Mesenteric fat pad (tissue), 1 donor: ENCODE results near the gene ATG5. TPM values are rescaled to one million over a fixed set of nuclear protein-coding genes. Genes with fewer than 3 reads are reported as not detected.
A peak's percentile ranks its signal among the peaks of the same experiment; 100 is the strongest.

Experiments used
- DNase-seq: peaks from one replicate; pipeline ENCODE4 v3.0.0-alpha.2; 2020; ENCODE audit warnings: low spot score
- long read RNA-seq: library from polyadenylated mRNA; unstranded; transcript quantifications from one replicate; pipeline ENCODE4 v2.0.0, GENCODE V29; 2020
- total RNA-seq: library from RNA; stranded (reverse); fragmentation: NEBNext Ultra II Directional; extraction: Animal tissue kit (Norgen Biotek cat#: 25700); gene quantifications from one replicate; pipeline ENCODE4 v1.2.1, GENCODE V29; 2021
- donor health status: DM: yes; HTN: yes; CAD: no.

Gene ATG5
- total RNA-seq = 31.2 TPM
- long read RNA-seq, transcript ATG5-204 (8 exons, 3,216 nt) = major isoform, 93 of 145 reads
- long read RNA-seq, transcript ATG5-208 (7 exons, 3,035 nt) = minor isoform, 31 of 145 reads
- long read RNA-seq, partial matches to known transcripts = 2 of 145 reads
- long read RNA-seq, other reads (novel, unspliced or antisense) = 18 of 145 reads

DNA sequence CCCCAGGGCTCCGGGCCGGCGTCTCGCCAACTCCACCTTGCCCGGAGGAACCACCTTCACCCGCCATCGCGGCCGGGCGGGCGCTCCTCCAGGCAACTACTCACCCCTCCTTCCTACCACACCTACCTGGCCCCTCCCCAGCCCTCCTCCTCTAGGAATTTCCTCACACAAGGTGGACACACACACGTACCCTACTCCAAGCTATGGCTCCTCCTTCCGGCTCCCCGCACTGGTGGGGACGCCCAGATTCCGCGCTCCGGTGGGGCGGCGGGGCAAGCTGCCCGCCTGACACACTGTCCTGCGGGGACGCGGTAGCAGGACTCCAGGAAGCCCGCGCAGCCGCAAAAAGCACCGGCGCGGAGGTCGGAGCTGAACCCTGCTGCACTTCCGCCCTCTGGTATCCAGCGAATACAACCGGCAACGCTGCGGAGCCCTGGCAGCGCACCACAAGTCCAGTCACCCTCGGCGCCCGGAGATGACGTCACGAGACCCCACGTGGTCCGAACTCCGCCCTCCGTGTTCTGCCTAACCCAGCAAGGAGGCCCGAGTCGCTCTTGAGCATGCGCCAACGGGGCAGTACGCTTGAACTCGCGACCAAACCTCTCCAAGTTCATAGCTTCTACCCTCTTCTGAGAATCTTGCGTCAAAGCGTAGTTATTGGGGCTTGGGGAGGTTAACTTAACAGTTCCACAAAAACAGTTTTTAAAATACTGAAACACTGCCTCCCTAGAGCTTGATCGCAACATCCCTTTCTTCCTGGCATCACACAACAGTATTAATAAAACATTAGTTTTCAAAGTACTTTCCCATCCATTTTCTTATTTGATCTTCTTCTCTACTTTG, at the start of gene ATG5:
TSS of gene ATG5 (minus strand) at position 425 of the 843 bp plus-strand sequence. CDS start 9,552 bp downstream, outside the sequence.
- peak; percentile 100 for DNase-seq

DNA sequence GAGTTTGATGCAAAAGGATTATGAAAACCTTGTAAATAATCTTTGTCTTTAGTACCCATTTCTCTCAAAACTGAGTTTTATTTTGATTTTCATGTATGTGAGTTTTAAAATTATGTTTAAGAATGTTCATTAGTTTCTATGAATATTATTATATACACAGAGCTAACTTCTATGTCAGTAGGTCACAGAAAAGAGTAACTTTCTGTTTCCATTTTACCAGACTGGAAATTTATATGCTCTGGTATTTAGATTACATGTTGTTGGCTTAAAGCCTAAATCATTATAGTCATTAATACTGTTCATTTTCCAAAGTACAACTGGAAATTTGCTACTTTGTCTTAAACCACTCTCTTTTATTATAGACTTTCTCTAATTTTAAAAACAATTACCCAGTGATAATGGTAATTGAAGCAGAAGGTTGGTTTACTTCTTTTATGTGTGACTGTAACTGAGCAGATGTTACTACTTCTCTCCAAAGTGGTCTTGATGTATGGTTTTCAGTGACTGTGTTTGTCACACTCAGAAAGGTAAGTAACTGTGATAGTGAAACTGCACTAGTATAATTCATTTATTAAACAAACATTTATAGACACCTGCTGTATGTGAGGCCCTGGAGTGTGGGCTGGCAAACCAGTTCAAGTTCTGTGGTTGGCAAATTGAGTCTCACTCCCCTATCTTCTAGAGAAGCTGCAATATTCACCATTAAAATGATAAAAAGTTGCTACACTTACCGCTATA, 48.1 kb upstream of the ATG5 start:
- DNase-seq = no peak

DNA sequence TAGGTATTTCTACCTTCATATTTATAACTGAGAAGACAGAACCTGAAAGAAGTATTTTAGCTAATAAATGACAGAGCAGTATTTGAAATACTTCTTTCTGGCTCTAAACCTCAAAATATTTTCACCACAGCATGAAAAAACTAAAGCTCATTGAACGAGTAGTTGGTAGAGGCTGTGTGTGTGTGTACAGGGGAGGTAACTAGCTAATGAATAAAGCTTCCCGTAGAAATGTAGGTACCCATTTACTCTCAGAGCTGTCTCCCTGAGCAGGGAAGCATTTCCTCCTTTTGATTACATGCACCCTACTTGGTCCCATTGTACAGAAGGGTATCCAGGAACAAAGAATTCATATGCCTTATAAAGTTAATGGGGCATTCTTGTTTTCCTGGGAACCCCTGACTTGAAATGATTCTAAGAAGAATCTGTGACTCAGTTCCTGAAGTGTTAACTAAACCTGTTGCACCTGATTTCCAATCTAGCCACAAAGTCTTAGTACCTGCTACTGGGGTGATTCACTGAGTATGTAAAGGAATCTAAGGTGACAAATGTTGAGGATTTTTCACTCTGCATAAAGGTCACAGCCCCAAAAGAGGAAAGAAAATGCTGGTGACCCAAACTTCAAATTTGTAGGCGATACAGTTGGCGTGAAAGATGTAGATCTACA, 47.4 kb upstream of the ATG5 start:
- DNase-seq = no peak

DNA sequence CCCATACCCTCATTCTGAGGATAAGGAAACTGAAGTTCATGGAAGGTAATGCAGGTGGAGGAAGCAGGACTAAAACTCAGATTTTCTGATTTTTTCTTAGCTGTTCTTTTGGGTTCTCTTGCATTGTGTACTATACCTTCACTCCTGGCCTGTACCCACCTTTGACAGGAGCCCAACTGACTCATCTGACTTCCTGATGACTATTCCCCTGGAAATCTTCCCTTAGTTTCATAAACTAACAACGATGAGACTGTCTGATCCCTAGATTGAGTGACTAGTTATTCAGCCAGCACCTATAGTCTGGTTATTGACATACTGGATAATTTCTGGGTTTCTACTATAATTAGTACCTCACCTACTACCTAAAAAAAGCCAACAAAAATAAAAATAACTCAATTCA, 45.1 kb upstream of the ATG5 start:
- DNase-seq = no peak

DNA sequence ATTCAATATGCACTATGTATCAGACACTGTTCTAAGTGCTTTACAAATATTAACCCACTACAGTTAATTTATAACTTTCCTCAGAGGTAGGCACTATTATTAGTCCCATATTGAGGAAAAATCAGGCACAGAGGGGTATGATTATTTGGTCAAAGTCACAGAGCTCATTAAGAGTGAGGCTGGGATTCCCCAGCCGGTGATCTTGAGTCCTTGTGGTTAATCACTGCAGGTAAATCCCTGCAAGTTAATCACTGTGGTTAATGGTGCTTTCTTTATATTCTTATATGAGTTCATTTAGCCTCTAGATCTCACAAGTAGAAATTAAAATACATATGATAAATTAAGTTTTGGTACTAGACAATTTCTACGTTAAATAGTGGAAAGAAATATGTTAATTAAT, 44.2 kb upstream of the ATG5 start:
- DNase-seq = no peak

DNA sequence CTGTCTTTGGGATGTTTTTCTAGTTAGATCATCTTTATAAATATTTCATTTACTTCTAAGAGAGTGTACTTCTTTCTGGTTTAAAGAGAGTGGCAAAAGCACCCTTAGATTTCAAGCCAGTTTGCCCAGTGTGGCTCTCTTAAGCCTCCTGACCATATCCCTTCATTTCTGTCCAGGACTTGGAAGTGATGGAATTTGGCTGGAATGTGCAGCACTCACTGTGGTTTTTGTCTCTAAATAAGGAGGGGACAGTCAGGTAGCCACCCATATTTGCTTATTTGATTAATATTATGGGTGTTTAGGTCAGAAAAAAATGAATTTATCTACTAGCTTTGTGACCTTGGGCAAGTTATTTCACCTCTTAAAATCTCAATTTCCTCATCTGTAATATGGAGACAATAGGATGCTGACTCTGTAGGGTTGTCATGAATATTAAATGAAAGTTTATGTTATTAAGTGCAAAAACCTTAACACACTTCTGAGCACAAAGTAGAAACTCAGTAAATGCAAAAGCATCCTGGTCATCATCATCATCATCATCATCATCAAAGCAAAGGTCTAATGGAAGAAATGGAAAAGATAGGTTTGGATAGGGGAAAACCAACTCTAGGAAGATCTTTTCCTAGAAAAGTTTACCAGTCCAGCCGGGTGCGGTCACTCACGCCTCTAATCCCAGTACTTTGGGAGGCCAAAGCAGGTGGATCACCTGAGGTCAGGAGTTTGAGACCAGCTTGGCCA, 38.0 kb upstream of the ATG5 start:
- no peak for DNase-seq

DNA sequence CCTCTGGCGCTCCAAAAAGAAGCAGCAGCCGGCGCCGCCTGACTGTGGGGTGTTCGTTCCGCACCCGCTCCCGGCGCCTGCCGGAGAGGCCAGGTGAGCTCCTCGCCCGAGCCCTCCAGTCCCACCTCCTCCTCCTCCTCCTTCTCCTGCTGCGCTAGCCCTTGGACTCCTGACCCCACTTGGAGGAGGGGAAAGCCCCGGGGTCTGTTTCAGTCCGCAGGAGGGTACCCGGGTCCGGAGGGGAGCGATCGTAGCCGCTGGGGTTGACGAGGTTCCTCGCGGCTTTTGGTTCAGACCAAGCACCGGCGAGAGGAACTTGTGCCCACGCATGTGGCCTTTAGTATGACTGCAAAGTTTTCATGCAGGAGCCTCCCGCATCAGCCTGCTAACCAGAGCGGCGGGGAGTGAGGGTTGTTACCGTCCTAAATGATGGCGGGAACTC, 35.5 kb upstream of the ATG5 start:
- DNase-seq = no peak

DNA sequence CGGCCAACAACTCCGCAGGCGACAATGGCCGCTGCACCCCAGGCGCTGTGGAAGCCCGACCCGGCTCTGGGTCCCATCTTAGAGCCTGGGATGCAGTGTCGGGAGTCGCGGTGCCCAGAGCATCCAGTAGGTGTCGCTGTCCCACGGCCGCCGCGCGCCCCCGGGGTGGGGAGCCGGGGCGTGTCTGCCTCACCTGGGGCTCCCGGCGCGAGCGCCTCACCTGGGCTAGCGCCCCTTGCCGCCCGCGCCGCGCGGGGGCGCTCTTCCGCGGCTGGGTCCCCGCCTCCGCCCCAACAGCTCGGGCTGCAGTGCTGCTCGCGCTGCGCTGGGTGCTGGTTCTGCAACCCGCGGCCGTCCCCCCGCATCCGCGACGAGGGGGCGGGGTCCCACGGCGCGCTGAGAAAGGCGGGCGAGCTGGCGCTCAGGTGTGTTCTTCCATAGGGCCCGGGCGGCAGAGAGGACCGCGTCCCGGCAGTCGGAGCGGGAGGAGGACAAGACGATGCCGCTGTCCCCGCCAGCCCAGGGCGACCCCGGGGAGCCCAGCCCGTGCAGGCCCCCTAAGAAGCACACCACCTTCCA, 34.9 kb upstream of the ATG5 start, which contains the start of gene CRYBG1:
TSS of gene CRYBG1 (plus strand) at position 308 of the 579 bp plus-strand sequence. CDS start at position 500, 192 bp downstream.
- no peak for DNase-seq

DNA sequence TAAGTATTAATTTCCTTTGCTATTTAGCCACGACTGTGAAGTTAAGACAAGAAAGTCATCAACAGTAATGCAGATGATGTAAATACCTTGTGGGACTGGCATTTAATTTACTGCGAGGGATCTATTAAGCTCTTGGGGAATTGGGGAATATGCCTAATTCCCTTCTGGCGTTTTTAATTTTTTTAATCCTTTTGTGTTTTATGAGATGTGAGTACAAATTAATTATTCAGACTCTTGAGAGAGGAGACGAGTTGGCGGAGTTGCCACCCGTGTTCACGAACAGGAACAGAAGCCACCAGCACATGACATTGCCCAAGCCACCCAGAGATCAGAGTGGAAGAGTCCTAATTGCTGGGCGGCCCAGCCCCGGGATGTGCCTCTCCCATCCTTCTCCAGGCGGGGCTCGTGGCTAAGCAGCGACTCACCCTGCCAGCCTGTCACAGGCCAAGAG, 34.4 kb upstream of the ATG5 start:
- DNase-seq = no peak

DNA sequence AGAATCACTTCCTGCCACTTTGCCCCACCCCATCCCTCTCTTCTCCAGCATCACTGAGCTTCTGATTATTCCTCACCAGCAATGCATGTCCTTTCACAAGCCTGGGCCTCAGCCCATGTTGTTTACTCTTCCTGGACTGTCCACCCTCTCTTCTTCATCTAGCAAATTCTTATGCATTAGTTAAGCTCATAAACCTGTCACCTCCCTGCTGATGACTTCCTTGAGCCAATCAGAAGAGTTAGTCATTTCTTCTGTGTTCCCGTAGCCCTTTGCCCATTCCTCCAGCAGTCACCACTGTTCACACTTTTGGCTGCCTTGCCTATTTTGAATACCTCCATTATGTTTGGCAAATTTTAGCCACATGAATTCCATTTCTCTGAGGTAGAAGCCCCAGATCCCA, 30.8 kb upstream of the ATG5 start:
- no peak for DNase-seq

DNA sequence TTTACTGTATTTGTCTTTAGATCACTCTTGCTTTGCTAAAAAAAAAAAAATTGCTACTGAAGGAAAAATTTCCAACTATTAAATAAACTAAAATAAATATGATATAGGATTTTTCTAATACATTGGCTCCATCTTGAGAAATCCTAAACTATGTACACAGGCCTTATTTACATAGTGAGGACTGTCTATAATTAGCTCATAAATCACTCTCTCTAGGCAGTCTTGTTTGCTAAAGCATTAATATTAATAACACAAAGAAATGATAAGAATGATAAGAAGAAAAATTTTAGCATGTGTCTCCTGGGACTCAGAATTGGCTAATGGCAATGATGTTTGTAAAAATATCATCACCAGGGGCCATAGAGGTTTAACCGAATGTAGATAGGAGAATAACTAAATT, 21.7 kb upstream of the ATG5 start:
- DNase-seq = no peak

DNA sequence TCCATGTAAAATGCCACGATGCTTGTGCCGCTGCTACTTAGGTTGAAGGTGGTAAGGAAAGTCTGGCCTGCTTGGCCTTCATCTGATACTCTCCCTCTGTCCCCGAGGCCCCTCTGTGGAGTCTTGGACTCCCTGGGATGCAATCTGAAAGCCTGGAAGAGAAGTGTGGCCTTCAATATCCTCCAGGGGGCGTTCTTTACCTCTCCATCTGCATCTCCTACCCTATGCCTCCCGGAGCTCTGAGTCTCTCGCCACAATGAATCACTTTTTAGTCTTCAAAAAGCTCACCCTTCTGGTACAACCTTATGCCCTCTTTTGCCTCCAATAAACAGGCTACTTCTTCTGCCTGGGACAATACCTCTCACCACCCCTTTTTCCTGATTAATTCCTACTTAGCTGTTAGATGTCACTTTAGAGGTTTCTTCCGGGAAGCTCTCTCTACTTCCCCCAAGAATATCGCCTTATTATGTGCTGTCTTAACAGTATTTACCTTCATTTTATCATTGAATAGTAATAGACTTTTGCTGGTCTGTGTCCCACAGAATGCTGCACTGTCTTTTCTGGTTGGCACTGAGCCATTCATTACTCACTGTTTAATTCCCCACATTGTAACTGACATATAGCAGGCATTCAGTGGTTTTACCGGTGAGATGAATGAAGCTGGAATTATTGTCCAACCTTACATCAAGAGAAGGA, 13.9 kb upstream of the ATG5 start:
- no peak for DNase-seq

DNA sequence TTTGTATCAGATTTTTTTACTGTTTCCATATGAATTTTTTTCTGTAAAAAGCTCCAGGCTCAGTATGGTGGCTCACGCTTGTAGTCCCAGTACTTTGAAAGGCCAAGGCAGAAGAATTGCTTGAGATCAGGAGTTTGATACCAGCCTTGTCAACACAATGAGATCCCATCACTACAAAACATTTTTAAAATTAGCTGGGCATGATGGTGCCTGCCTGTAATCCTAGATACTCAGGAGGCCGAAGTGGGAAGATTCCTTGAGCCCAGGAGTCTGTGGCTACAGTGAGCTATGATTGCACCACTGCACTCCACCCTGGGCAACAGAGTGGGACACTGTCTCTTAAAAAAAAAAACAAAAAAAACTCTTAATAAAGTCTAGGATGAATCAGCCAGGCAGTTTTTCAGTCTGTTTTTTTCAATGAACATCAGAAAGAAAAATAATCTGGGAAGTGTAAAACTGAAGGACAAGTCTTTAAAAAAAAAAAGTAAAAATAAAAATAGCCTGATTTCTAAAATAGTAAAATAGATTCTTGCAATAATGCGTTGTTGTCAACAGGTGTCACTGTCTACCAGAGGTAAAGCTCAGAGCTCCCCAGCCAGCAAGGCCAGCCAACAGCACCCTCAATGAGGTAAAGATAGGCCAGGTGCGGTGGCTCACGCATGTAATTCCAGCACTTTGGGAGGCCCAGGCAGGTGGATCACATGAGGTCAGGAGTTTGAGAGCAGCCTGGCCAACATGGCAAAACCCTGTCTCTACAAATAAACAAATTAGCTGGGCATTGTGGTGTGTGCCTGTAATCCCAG, 9.3 kb upstream of the ATG5 start:
- no peak for DNase-seq

DNA sequence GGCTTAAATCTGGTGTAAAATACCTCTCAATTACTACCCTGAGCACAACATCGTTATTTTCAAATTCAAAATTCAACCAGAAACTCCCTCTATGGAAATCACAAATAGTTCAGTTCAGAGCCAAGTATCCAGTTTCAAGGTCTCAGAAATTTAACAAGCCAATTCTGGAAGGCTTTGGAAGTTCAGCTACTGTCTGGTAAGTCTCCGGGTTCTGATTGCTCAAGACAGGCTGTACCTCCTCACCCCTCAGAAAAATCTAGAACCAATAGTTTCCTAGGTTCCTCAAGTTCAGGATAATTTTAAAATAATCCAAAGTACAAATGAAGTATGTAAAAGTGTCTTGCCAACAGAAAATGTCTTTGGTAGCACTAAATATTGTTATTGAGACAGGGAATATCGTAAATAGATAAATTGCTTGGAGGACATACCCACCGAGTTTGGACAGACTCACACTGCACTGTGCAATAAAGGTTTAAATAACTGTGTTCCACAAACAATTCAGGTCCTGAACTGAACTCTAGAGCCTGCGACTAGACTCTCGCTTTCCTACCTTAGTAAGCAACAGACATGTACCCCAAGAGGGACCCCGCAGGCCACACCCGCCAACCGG, 729 bp downstream of the ATG5 start:
- DNase-seq = no peak

DNA sequence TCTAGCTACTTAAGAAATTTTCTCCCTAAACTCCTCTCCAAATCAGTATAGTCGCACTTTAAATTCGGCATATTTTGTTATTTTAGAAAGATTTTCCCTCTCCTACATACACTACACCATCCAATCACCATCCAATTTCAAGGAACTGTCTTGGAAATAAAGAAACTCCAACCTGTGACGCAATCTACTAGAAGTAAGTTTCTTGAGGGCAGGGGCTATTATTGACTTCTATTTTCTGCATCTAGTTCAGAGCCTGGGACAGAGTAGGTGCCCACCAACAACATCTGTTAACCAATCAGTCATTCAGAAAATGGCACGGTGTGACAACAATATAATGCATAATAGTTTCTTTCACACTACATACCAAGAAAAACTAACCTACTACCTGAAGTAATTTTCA, 3.6 kb downstream of the ATG5 start:
- no peak for DNase-seq

DNA sequence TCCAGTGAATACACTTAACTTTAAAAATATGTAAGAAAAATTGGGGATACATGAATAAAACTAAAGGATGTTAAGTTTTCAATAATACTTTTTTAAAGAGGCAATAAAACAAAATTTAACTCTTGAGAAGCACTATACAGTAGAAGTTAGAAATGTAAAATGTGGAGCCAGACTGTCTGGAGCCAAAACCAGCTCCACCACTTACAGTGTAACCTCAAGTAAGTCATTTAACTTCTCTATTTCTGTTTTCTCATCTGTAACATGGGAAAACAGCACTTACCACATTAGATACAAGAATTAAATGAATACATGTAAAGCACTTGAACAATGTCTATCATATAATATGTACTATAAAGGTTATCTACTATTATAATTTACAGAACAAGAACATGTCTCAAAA, 6.7 kb downstream of the ATG5 start:
- no peak for DNase-seq

DNA sequence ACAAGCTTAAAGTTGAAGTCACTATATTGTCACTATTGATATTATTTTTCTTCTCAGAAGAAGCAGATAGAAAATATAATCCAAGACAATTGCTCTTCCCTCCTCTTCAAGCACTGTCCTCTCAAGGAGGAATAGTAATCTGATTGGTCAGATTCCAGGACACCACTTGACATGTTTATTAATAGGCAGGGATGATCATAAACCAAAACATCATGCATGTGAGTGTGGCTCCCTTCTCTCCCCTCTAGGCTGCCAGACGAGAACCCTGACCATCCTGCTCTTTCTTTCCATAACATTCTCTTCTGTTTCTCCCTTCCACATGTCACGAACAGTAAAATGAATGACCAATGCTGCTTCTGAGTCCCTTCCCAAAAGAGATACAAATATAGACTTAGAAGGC, 7.5 kb downstream of the ATG5 start:
- DNase-seq = no peak

DNA sequence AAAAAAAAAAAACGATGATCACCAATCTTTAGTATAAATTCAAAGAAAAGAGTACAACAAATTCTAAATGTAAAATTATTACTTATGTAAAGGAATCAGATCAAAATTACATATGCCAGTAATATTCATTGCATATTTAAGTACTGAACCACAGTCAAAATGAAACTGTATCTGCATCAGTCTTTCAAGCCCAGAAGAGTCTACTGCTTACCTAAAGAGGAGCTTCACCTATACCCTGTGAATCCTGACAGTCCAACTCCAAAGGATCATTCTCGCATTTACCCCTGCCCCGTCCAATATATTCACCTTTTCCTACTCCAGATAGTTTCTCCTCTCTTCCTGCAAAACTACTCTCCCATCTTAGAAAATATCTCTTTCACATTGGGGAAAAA, 9.2 kb downstream of the ATG5 start:
- no peak for DNase-seq
